Mesothelial cell of epicardium (in vitro differentiated cells): ENCODE results near the gene DCST1. TPM values are rescaled to one million over a fixed set of nuclear protein-coding genes. Genes with fewer than 3 reads are reported as not detected.
A peak's percentile ranks its signal among the peaks of the same experiment; 100 is the strongest.

Source experiments
- DNase-seq, 2 experiments: peaks; one replicate each; pipeline ENCODE4 v3.0.0; 2021; ENCODE audit warnings: low spot score in 2 of 2; ENCODE audit not compliant: unreplicated experiment in 2 of 2
- H3K27ac Mint-ChIP-seq: 2 replicates; pipeline ENCODE4 v1.8.0; 2021; ENCODE audit warnings: mixed read lengths
- H3K27me3 Mint-ChIP-seq: 2 replicates; pipeline ENCODE4 v1.8.0; 2021; ENCODE audit warnings: low read depth, mixed read lengths
- H3K36me3 Mint-ChIP-seq: 2 replicates; pipeline ENCODE4 v1.8.0; 2021; ENCODE audit warnings: mixed read lengths
- H3K4me1 Mint-ChIP-seq: 2 replicates; pipeline ENCODE4 v1.8.0; 2021; ENCODE audit warnings: mixed read lengths
- H3K4me3 Mint-ChIP-seq: 2 replicates; pipeline ENCODE4 v1.8.0; 2021; ENCODE audit warnings: mild to moderate bottlenecking, moderate library complexity, mixed read lengths
- H3K9me3 Mint-ChIP-seq: 2 replicates; pipeline ENCODE4 v1.8.0; 2021; ENCODE audit warnings: mixed read lengths
- CTCF ChIP-seq: fragments of 200-600 bp; sonication (generic); IDR thresholded peaks from one replicate; pipeline ENCODE4 v1.5.0; 2021; ENCODE audit warnings: antibody characterized with exemption; ENCODE audit not compliant: unreplicated experiment
- total RNA-seq: library from RNA; stranded (reverse); gene quantifications from 3 replicates; pipeline ENCODE4 v1.2.1, GENCODE V29; 2021

DCST1 gene
- total RNA-seq, 1 donor from 2014 or later = 0.58 TPM

- Mint-ChIP-seq H3K27me3 (peaks cover 13% of the 10 kb centered on the region), H3K4me3 (peak overlapping the region; percentile 62), H3K27ac (no peak overlapping the region), H3K9me3 (no peaks in the 10 kb centered on the region), H3K36me3 (peaks cover 2% of the 10 kb centered on the region), H3K4me1 (peaks cover 28% of the 10 kb centered on the region)
- no peak for TF ChIP-seq CTCF
- DNase-seq = no peak
These were observed 19.1 kb downstream of the DCST1 start for GRCh38 chr1:155052439-155053395.

- TF ChIP-seq CTCF = no peak
- peaks cover 28% of the 10 kb centered on the region for H3K4me1 Mint-ChIP-seq
- no peak overlapping the region for H3K4me3 Mint-ChIP-seq
- peaks cover 13% of the 10 kb centered on the region for H3K27me3 Mint-ChIP-seq
- H3K9me3 Mint-ChIP-seq = no peaks in the 10 kb centered on the region
- H3K36me3 Mint-ChIP-seq = peaks cover 2% of the 10 kb centered on the region
- no peak for DNase-seq
- H3K27ac Mint-ChIP-seq = no peak overlapping the region
These were observed 20.0 kb downstream of the DCST1 start for GRCh38 chr1:155053531-155054105.

GRCh38 chr1:155057104-155057503 is 23.5 kb downstream of the DCST1 start:
- Mint-ChIP-seq H3K4me1 (peaks cover 16% of the 10 kb centered on the region), H3K36me3 (peaks cover 2% of the 10 kb centered on the region), H3K27me3 (peaks cover 10% of the 10 kb centered on the region), H3K4me3 (no peak overlapping the region), H3K27ac (no peak overlapping the region), H3K9me3 (no peaks in the 10 kb centered on the region)
- no peak for DNase-seq
- no peak for TF ChIP-seq CTCF

GRCh38 chr1:155057788-155058211 is 24.2 kb downstream of the DCST1 start:
- H3K36me3 Mint-ChIP-seq = peaks cover 2% of the 10 kb centered on the region
- TF ChIP-seq CTCF = no peak
- no peak overlapping the region for H3K4me3 Mint-ChIP-seq
- H3K9me3 Mint-ChIP-seq = no peaks in the 10 kb centered on the region
- H3K4me1 Mint-ChIP-seq = peaks cover 14% of the 10 kb centered on the region
- peaks cover 4% of the 10 kb centered on the region for H3K27me3 Mint-ChIP-seq
- no peak overlapping the region for H3K27ac Mint-ChIP-seq
- no peak for DNase-seq

- H3K27ac Mint-ChIP-seq = no peak overlapping the region
- H3K27me3 Mint-ChIP-seq = peaks cover 2% of the 10 kb centered on the region
- no peak overlapping the region for H3K4me3 Mint-ChIP-seq
- H3K36me3 Mint-ChIP-seq = peaks cover 2% of the 10 kb centered on the region
- no peaks in the 10 kb centered on the region for H3K9me3 Mint-ChIP-seq
- no peak for TF ChIP-seq CTCF
- DNase-seq = no peak
- H3K4me1 Mint-ChIP-seq = peaks cover 32% of the 10 kb centered on the region
These were observed 27.1 kb downstream of the DCST1 start for GRCh38 chr1:155060736-155061135.
